ENCODE results near the gene NECAB2. TPM values are rescaled to one million over a fixed set of nuclear protein-coding genes. Genes with fewer than 3 reads are reported as not detected.

NECAB2 gene
- polyA plus RNA-seq, 1 donor (not counting 4 experiments of a cell fraction or from before 2014, with no cell fraction given), result not detected

- no peak for FAIRE-seq
- H4K20me1 ChIP-seq (ENCODE audit: control insufficient read depth, extremely low read depth, insufficient read depth, low read length), result no peaks in the 10 kb centered on the region
- H3K9me1 ChIP-seq (ENCODE audit: control insufficient read depth, extremely low read depth, insufficient read depth, low read length), result no peaks in the 10 kb centered on the region
These were observed 37.3 kb downstream of the NECAB2 start for GRCh38 chr16:84005391-84005790.

GRCh38 chr16:84007520-84007919, 39.5 kb downstream of the NECAB2 start:
- Histone ChIP-seq H3K4me3 (ENCODE audit: control insufficient read depth in 2 of 3, extremely low read depth in 1 of 3, insufficient read depth in 2 of 3, low read depth in 1 of 3, low read length in 3 of 3) (no peak overlapping the region), H3K9me1 (ENCODE audit: control insufficient read depth, extremely low read depth, insufficient read depth, low read length) (no peaks in the 10 kb centered on the region), H3K9me3 (ENCODE audit: control insufficient read depth, low read depth, low read length) (no peaks in the 10 kb centered on the region), H3K79me2 (ENCODE audit: control insufficient read depth, insufficient read depth, low read length) (no peaks in the 10 kb centered on the region), H3K4me1 (ENCODE audit: control insufficient read depth, extremely low read depth, insufficient read depth, low read length) (no peaks in the 10 kb centered on the region), H4K20me1 (ENCODE audit: control insufficient read depth, extremely low read depth, insufficient read depth, low read length) (no peaks in the 10 kb centered on the region), H3K4me2 (ENCODE audit: control insufficient read depth, extremely low read depth, insufficient read depth, low read depth, low read length) (no peak overlapping the region), H2AFZ (ENCODE audit: control insufficient read depth, low read length) (no peak overlapping the region), H3K27me3 (ENCODE audit: control insufficient read depth, extremely low read depth, insufficient read depth, low read length) (peaks cover 16% of the 10 kb centered on the region), H3K36me3 (ENCODE audit: control insufficient read depth in 2 of 2, extremely low read depth in 1 of 2, insufficient read depth in 2 of 2, low read length in 2 of 2) (no peaks in the 10 kb centered on the region), H3K9ac (ENCODE audit: control insufficient read depth, extremely low read depth, insufficient read depth, low read length) (no peak overlapping the region), H3K27ac (ENCODE audit: control insufficient read depth, insufficient read depth, low read length) (no peak overlapping the region)
- FAIRE-seq (no peak), DNase-seq (ENCODE audit: low read depth, low spot score) (no peak)
- no peak for TF ChIP-seq EZH2 (IDR thresholded peaks at IDR 0.05; ENCODE audit: low read length)
- TF ChIP-seq CTCF (optimal IDR thresholded peaks at IDR 0.05 in 1 of 3, IDR thresholded peaks at IDR 0.05 in 1 of 3, conservative IDR thresholded peaks at IDR 0.05 in 1 of 3; ENCODE audit: extremely low read depth in 1 of 3, insufficient read depth in 2 of 3, low read length in 3 of 3), result no peak
- dilution Hi-C loops (cut with MboI; ENCODE audit: extremely low pct_ligation_motif_present, low sequenced_read_pairs), result no loop called here

More at GRCh38 chr16:84005391-84005790, 37.3 kb downstream of the NECAB2 start:
- no peak for TF ChIP-seq CTCF (optimal IDR thresholded peaks at IDR 0.05 in 1 of 3, IDR thresholded peaks at IDR 0.05 in 1 of 3, conservative IDR thresholded peaks at IDR 0.05 in 1 of 3; ENCODE audit: extremely low read depth in 1 of 3, insufficient read depth in 2 of 3, low read length in 3 of 3)
- no peak for TF ChIP-seq EZH2 (IDR thresholded peaks at IDR 0.05; ENCODE audit: low read length)
- Histone ChIP-seq H3K9me3 (ENCODE audit: control insufficient read depth, low read depth, low read length) (no peaks in the 10 kb centered on the region), H3K27ac (ENCODE audit: control insufficient read depth, insufficient read depth, low read length) (no peak overlapping the region), H3K4me2 (ENCODE audit: control insufficient read depth, extremely low read depth, insufficient read depth, low read depth, low read length) (no peak overlapping the region), H3K79me2 (ENCODE audit: control insufficient read depth, insufficient read depth, low read length) (no peaks in the 10 kb centered on the region), H2AFZ (ENCODE audit: control insufficient read depth, low read length) (no peak overlapping the region), H3K4me1 (ENCODE audit: control insufficient read depth, extremely low read depth, insufficient read depth, low read length) (no peaks in the 10 kb centered on the region), H3K27me3 (ENCODE audit: control insufficient read depth, extremely low read depth, insufficient read depth, low read length) (peaks cover 21% of the 10 kb centered on the region), H3K4me3 (ENCODE audit: control insufficient read depth in 2 of 3, extremely low read depth in 1 of 3, insufficient read depth in 2 of 3, low read depth in 1 of 3, low read length in 3 of 3) (no peak overlapping the region), H3K9ac (ENCODE audit: control insufficient read depth, extremely low read depth, insufficient read depth, low read length) (no peak overlapping the region), H3K36me3 (ENCODE audit: control insufficient read depth in 2 of 2, extremely low read depth in 1 of 2, insufficient read depth in 2 of 2, low read length in 2 of 2) (no peaks in the 10 kb centered on the region)
- dilution Hi-C loops (cut with MboI; ENCODE audit: extremely low pct_ligation_motif_present, low sequenced_read_pairs), result no loop called here
- DNase-seq (ENCODE audit: low read depth, low spot score), result no peak

Data from keratinocyte (primary cell).